Measurements from ENCODE around the gene CACNB4. TPM values are rescaled to one million over a fixed set of nuclear protein-coding genes. Genes with fewer than 3 reads are reported as not detected.

Gene CACNB4
- total RNA-seq, 1 experiment from 2014 or later = not detected

DNA sequence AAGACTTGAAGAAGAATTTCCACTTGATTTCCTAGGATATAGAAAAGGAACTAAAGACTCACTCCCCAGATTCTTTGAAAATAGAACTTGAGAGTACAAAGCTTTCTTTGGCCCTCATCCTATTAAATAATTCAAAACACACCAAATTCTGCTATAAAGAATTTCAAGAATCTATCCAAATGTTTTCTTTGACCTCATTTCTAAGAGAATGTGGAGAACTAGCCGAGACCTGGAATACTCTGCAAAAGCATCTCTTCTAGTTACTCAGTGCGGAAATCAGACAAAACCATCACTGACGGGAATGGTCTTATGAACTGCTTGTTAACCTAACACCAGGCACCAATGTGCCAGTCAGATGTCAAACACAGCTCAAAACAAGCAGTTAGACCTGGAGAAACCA, 226.4 kb downstream of the CACNB4 start:
- no peaks in the 10 kb centered on the region for H3F3A ChIP-seq (ENCODE audit: low read length, unreplicated experiment)
- no peaks in the 10 kb centered on the region for H4K20me1 ChIP-seq (ENCODE audit: low read length)
- ChIA-PET POLR2A (ENCODE audit: unreplicated experiment) (no interaction called here), CTCF (no interaction called here)
- TF ChIP-seq, protein P1, sequence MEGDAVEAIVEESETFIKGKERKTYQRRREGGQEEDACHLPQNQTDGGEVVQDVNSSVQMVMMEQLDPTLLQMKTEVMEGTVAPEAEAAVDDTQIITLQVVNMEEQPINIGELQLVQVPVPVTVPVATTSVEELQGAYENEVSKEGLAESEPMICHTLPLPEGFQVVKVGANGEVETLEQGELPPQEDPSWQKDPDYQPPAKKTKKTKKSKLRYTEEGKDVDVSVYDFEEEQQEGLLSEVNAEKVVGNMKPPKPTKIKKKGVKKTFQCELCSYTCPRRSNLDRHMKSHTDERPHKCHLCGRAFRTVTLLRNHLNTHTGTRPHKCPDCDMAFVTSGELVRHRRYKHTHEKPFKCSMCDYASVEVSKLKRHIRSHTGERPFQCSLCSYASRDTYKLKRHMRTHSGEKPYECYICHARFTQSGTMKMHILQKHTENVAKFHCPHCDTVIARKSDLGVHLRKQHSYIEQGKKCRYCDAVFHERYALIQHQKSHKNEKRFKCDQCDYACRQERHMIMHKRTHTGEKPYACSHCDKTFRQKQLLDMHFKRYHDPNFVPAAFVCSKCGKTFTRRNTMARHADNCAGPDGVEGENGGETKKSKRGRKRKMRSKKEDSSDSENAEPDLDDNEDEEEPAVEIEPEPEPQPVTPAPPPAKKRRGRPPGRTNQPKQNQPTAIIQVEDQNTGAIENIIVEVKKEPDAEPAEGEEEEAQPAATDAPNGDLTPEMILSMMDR (conservative IDR thresholded peaks at IDR 0.05; ENCODE audit: low read depth, low read length) = no peak
- TF ChIP-seq EZH2phosphoT487 (IDR thresholded peaks at IDR 0.05; ENCODE audit: borderline replicate concordance, low read length) (no peak), EZH2 (IDR thresholded peaks at IDR 0.05; ENCODE audit: low read length, unreplicated experiment) (no peak)
- no peaks in the 10 kb centered on the region for H3K9me3 ChIP-seq (ENCODE audit: low read length)
- BruUV-seq (replicated peaks) = no TSS peak
- H3K9ac ChIP-seq (ENCODE audit: low read length) = no peak overlapping the region
- H3K4me1 ChIP-seq (ENCODE audit: insufficient read depth, low read length) = no peaks in the 10 kb centered on the region
- no peak overlapping the region for H3K4me2 ChIP-seq (ENCODE audit: low read length)
- peaks cover 69% of the 10 kb centered on the region for H3K27me3 ChIP-seq (ENCODE audit: low read length)
- ATAC-seq = no peak
- DNase-seq = no peak
- H2AFZ ChIP-seq (ENCODE audit: low read length) = no peak overlapping the region
- H3K9me2 ChIP-seq (replicated peaks; ENCODE audit: low read length) = no peaks in the 10 kb centered on the region
- intact Hi-C loops (cut with micrococcal nuclease) = no loop called here
- H3K36me3 ChIP-seq (ENCODE audit: low read depth, low read length) = no peaks in the 10 kb centered on the region
- no peak overlapping the region for H3K27ac ChIP-seq (ENCODE audit: low read length)
- no peaks in the 10 kb centered on the region for H3K79me2 ChIP-seq (ENCODE audit: low read length)
- H3K4me3 ChIP-seq (ENCODE audit: low read length) = no peak overlapping the region

DNA sequence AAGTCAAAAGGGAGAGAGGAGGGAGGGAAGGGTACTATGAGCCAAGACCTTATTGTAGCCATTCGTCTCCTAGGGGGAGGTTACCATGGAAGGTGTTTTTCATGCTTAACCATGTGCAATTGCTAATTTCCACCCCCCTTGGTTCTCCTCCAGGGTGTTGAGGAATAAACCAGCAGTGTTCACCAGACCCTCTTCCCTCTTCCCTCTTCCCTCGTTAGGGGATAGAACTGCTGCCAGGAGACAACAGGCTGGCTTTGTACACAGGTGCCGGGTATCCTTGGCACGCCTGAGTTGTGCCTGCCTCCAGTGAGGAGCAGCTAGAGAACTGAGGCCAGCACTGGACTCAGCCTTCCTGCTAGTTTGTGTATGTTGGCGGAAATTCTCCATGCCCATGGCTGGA, 229.6 kb downstream of the CACNB4 start:
- ChIA-PET POLR2A (ENCODE audit: unreplicated experiment) (no interaction called here), CTCF (no interaction called here)
- H2AFZ ChIP-seq (ENCODE audit: low read length) = no peak overlapping the region
- intact Hi-C loops (cut with micrococcal nuclease) = no loop called here
- ATAC-seq (no peak), DNase-seq (no peak)
- peaks cover 90% of the 10 kb centered on the region for H3K27me3 ChIP-seq (ENCODE audit: low read length)
- H3K9ac ChIP-seq (ENCODE audit: low read length) = no peak overlapping the region
- TF ChIP-seq, protein P1 (conservative IDR thresholded peaks at IDR 0.05; ENCODE audit: low read depth, low read length) = no peak
- TF ChIP-seq EZH2phosphoT487 (IDR thresholded peaks at IDR 0.05; ENCODE audit: borderline replicate concordance, low read length) (no peak), EZH2 (IDR thresholded peaks at IDR 0.05; ENCODE audit: low read length, unreplicated experiment) (no peak)
- H3K9me2 ChIP-seq (replicated peaks; ENCODE audit: low read length) = no peaks in the 10 kb centered on the region
- H3F3A ChIP-seq (ENCODE audit: low read length, unreplicated experiment) = no peaks in the 10 kb centered on the region
- no peak overlapping the region for H3K4me2 ChIP-seq (ENCODE audit: low read length)
- BruUV-seq (replicated peaks) = no TSS peak
- H3K4me1 ChIP-seq (ENCODE audit: insufficient read depth, low read length) = no peaks in the 10 kb centered on the region
- H4K20me1 ChIP-seq (ENCODE audit: low read length) = no peaks in the 10 kb centered on the region
- no peaks in the 10 kb centered on the region for H3K36me3 ChIP-seq (ENCODE audit: low read depth, low read length)
- H3K79me2 ChIP-seq (ENCODE audit: low read length) = no peaks in the 10 kb centered on the region
- no peak overlapping the region for H3K27ac ChIP-seq (ENCODE audit: low read length)
- no peak overlapping the region for H3K4me3 ChIP-seq (ENCODE audit: low read length)
- H3K9me3 ChIP-seq (ENCODE audit: low read length) = no peaks in the 10 kb centered on the region

DNA sequence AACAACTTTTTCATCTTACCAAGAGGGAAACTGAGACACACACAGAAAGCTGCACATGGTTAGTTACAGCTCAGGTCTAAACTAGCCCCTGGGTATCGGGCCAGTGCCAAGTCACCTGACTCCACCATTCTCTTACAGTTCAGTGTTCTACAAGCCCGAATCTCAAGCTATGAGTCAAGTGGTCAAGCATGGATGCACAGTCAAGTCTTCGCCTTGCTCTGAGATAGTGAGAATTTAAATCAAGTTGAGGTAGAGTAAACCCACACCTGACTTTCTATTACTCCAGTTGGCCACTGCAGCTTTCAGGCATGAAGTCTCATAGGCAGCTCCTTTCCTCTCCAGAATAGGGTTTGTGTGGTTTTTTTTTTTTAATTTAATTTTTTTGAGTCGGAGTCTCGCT, 236.1 kb downstream of the CACNB4 start:
- Histone ChIP-seq H3K4me2 (ENCODE audit: low read length) (no peak overlapping the region), H3K36me3 (ENCODE audit: low read depth, low read length) (no peaks in the 10 kb centered on the region), H3K9ac (ENCODE audit: low read length) (no peak overlapping the region), H3F3A (ENCODE audit: low read length, unreplicated experiment) (no peaks in the 10 kb centered on the region), H3K79me2 (ENCODE audit: low read length) (no peaks in the 10 kb centered on the region), H3K27ac (ENCODE audit: low read length) (no peak overlapping the region), H4K20me1 (ENCODE audit: low read length) (no peaks in the 10 kb centered on the region), H2AFZ (ENCODE audit: low read length) (no peak overlapping the region), H3K4me1 (ENCODE audit: insufficient read depth, low read length) (no peaks in the 10 kb centered on the region), H3K9me2 (replicated peaks; ENCODE audit: low read length) (no peaks in the 10 kb centered on the region), H3K9me3 (ENCODE audit: low read length) (no peaks in the 10 kb centered on the region), H3K27me3 (ENCODE audit: low read length) (peaks cover 61% of the 10 kb centered on the region), H3K4me3 (ENCODE audit: low read length) (no peak overlapping the region)
- intact Hi-C loops (cut with micrococcal nuclease) = no loop called here
- no peak for ATAC-seq
- DNase-seq = no peak
- no TSS peak for BruUV-seq (replicated peaks)
- ChIA-PET POLR2A (ENCODE audit: unreplicated experiment) (no interaction called here), CTCF (no interaction called here)
- TF ChIP-seq EZH2phosphoT487 (IDR thresholded peaks at IDR 0.05; ENCODE audit: borderline replicate concordance, low read length) = no peak
- TF ChIP-seq EZH2 (IDR thresholded peaks at IDR 0.05; ENCODE audit: low read length, unreplicated experiment) = no peak
- TF ChIP-seq, protein P1 (conservative IDR thresholded peaks at IDR 0.05; ENCODE audit: low read depth, low read length) = no peak

Measured in PC-3 (cell line).